Measurements from ENCODE around the gene GALNT14. TPM values are rescaled to one million over a fixed set of nuclear protein-coding genes. Genes with fewer than 3 reads are reported as not detected.

GALNT14 gene
- total RNA-seq, 1 donor from 2014 or later, result 2.1 TPM

- H4K20me1 ChIP-seq (ENCODE audit: insufficient read depth, low read length), result no peaks in the 10 kb centered on the region
- no peak overlapping the region for H3K4me3 Mint-ChIP-seq (ENCODE audit: unreplicated experiment)
- H3K27ac Mint-ChIP-seq (ENCODE audit: unreplicated experiment), result no peak overlapping the region
- H3K27me3 ChIP-seq (ENCODE audit: insufficient read depth, low read length), result no peaks in the 10 kb centered on the region
- no peak overlapping the region for H3K27ac ChIP-seq (ENCODE audit: low read depth, low read length)
- no peaks in the 10 kb centered on the region for H3K9me3 ChIP-seq (ENCODE audit: insufficient read depth, low read depth, low read length)
- DNase-seq (ENCODE audit: low read depth), result no peak
- H3K4me2 ChIP-seq (ENCODE audit: low read length), result no peak overlapping the region
- no peaks in the 10 kb centered on the region for H3K4me1 Mint-ChIP-seq (ENCODE audit: low read depth, unreplicated experiment)
- H3K36me3 ChIP-seq (ENCODE audit: insufficient read depth, low read length), result no peaks in the 10 kb centered on the region
- H3K36me3 Mint-ChIP-seq (ENCODE audit: low read depth, unreplicated experiment), result no peaks in the 10 kb centered on the region
- H2AFZ ChIP-seq (ENCODE audit: low read depth, low read length), result no peak overlapping the region
- H3K9ac ChIP-seq (ENCODE audit: low read length), result no peak overlapping the region
- FAIRE-seq, result no peak
- H3K79me2 ChIP-seq (ENCODE audit: insufficient read depth, low read length), result no peaks in the 10 kb centered on the region
- no peaks in the 10 kb centered on the region for H3K4me1 ChIP-seq (ENCODE audit: insufficient read depth, low read length)
- no peak for TF ChIP-seq EZH2 (IDR thresholded peaks at IDR 0.05; ENCODE audit: insufficient read depth, low read length)
- TF ChIP-seq CTCF (IDR thresholded peaks at IDR 0.05; ENCODE audit: insufficient read depth, low read depth, low read length), result no peak
- H3K9me3 Mint-ChIP-seq (ENCODE audit: unreplicated experiment), result peaks cover 3% of the 10 kb centered on the region
- H3K27me3 Mint-ChIP-seq (ENCODE audit: low read depth, unreplicated experiment), result peaks cover 12% of the 10 kb centered on the region
- no peak overlapping the region for H3K4me3 ChIP-seq (ENCODE audit: insufficient read depth, low read depth, low read length)
These were observed 114.7 kb downstream of the GALNT14 start for GRCh38 chr2:31023541-31023940.

GRCh38 chr2:31020713-31021112, 117.5 kb downstream of the GALNT14 start:
- Mint-ChIP-seq H3K4me3 (ENCODE audit: unreplicated experiment) (no peak overlapping the region), H3K4me1 (ENCODE audit: low read depth, unreplicated experiment) (no peaks in the 10 kb centered on the region), H3K9me3 (ENCODE audit: unreplicated experiment) (peaks cover 1% of the 10 kb centered on the region), H3K27ac (ENCODE audit: unreplicated experiment) (no peak overlapping the region), H3K27me3 (ENCODE audit: low read depth, unreplicated experiment) (peaks cover 12% of the 10 kb centered on the region), H3K36me3 (ENCODE audit: low read depth, unreplicated experiment) (no peaks in the 10 kb centered on the region)
- H3K9ac ChIP-seq (ENCODE audit: low read length), result no peak overlapping the region
- DNase-seq (ENCODE audit: low read depth) (no peak), FAIRE-seq (no peak)
- no peaks in the 10 kb centered on the region for H3K4me1 ChIP-seq (ENCODE audit: insufficient read depth, low read length)
- H3K79me2 ChIP-seq (ENCODE audit: insufficient read depth, low read length), result no peaks in the 10 kb centered on the region
- no peak overlapping the region for H3K4me2 ChIP-seq (ENCODE audit: low read length)
- no peaks in the 10 kb centered on the region for H3K9me3 ChIP-seq (ENCODE audit: insufficient read depth, low read depth, low read length)
- no peak overlapping the region for H2AFZ ChIP-seq (ENCODE audit: low read depth, low read length)
- H3K27ac ChIP-seq (ENCODE audit: low read depth, low read length), result no peak overlapping the region
- no peak overlapping the region for H3K4me3 ChIP-seq (ENCODE audit: insufficient read depth, low read depth, low read length)
- no peaks in the 10 kb centered on the region for H4K20me1 ChIP-seq (ENCODE audit: insufficient read depth, low read length)
- H3K27me3 ChIP-seq (ENCODE audit: insufficient read depth, low read length), result no peaks in the 10 kb centered on the region
- no peaks in the 10 kb centered on the region for H3K36me3 ChIP-seq (ENCODE audit: insufficient read depth, low read length)
- no peak for TF ChIP-seq CTCF (IDR thresholded peaks at IDR 0.05; ENCODE audit: insufficient read depth, low read depth, low read length)
- no peak for TF ChIP-seq EZH2 (IDR thresholded peaks at IDR 0.05; ENCODE audit: insufficient read depth, low read length)

DNA sequence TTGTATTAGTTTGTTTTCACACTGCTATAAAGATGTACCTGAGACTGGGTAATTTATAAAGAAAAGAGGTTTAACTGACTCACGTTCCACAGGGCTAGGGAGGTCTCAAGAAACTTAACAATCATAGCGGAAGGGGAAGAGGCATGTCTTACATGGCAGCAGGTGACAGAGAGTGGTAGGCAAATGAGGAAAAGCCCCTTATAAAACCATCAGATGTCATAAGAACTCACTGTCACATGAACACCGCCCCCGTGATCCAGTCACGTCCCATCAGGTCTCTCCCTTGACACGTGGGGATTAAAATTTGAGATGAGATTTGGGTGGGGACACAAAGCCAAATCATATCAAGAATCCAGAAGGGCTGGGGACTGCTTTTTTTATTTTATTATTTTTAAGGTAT, 120.0 kb downstream of the GALNT14 start:
- H3K36me3 Mint-ChIP-seq (ENCODE audit: low read depth, unreplicated experiment), result no peaks in the 10 kb centered on the region
- Histone ChIP-seq H3K9ac (ENCODE audit: low read length) (no peak overlapping the region), H4K20me1 (ENCODE audit: insufficient read depth, low read length) (no peaks in the 10 kb centered on the region), H3K9me3 (ENCODE audit: insufficient read depth, low read depth, low read length) (no peaks in the 10 kb centered on the region), H2AFZ (ENCODE audit: low read depth, low read length) (no peak overlapping the region), H3K4me1 (ENCODE audit: insufficient read depth, low read length) (no peaks in the 10 kb centered on the region), H3K4me3 (ENCODE audit: insufficient read depth, low read depth, low read length) (no peak overlapping the region), H3K27ac (ENCODE audit: low read depth, low read length) (no peak overlapping the region), H3K36me3 (ENCODE audit: insufficient read depth, low read length) (no peaks in the 10 kb centered on the region), H3K4me2 (ENCODE audit: low read length) (no peak overlapping the region), H3K27me3 (ENCODE audit: insufficient read depth, low read length) (no peaks in the 10 kb centered on the region), H3K79me2 (ENCODE audit: insufficient read depth, low read length) (no peaks in the 10 kb centered on the region)
- FAIRE-seq (no peak), DNase-seq (ENCODE audit: low read depth) (no peak)
- TF ChIP-seq EZH2 (IDR thresholded peaks at IDR 0.05; ENCODE audit: insufficient read depth, low read length) (no peak), CTCF (IDR thresholded peaks at IDR 0.05; ENCODE audit: insufficient read depth, low read depth, low read length) (no peak)
- no peaks in the 10 kb centered on the region for H3K9me3 Mint-ChIP-seq (ENCODE audit: unreplicated experiment)
- H3K4me1 Mint-ChIP-seq (ENCODE audit: low read depth, unreplicated experiment), result no peaks in the 10 kb centered on the region
- no peak overlapping the region for H3K4me3 Mint-ChIP-seq (ENCODE audit: unreplicated experiment)
- H3K27ac Mint-ChIP-seq (ENCODE audit: unreplicated experiment), result no peak overlapping the region
- H3K27me3 Mint-ChIP-seq (ENCODE audit: low read depth, unreplicated experiment), result peaks cover 4% of the 10 kb centered on the region
